Left lung (tissue), 10 donors: ENCODE results near the gene GBP2. TPM values are rescaled to one million over a fixed set of nuclear protein-coding genes. Genes with fewer than 3 reads are reported as not detected.
A peak's percentile ranks its signal among the peaks of the same experiment; 100 is the strongest.

Source experiments
- ATAC-seq: fragments of 200-7000 bp; cut with Tn5 transposase; one replicate; pipeline ENCODE4 v1.9.1; 2020; ENCODE audit warnings: moderate library complexity
- DNase-seq, 4 donors: peaks; one replicate each; pipeline ENCODE4 v3.0.0-alpha.2; 2013 to 2020
- H3K27ac ChIP-seq, 2 donors: fragments of 200-600 bp; sonication (generic) in 1 of 2; one replicate each; pipeline versions ENCODE4 v1.5.0 to v1.8.0; 2020 to 2021
- H3K27me3 ChIP-seq, 2 donors: fragments of 200-600 bp; sonication (generic) in 1 of 2; one replicate each; pipeline versions ENCODE4 v1.5.0 to v1.8.0; 2020 to 2021
- H3K36me3 ChIP-seq, 2 donors: fragments of 200-600 bp; sonication (generic) in 1 of 2; one replicate each; pipeline versions ENCODE4 v1.5.0 to v1.8.0; 2020 to 2021
- H3K4me1 ChIP-seq, 2 donors: fragments of 200-600 bp; one replicate each; pipeline ENCODE4 v1.8.0; 2021
- H3K4me3 ChIP-seq, 2 donors: fragments of 200-600 bp; sonication (generic) in 1 of 2; one replicate each; pipeline versions ENCODE4 v1.5.0 to v1.8.0; 2020 to 2021; ENCODE audit warnings: mild to moderate bottlenecking in 1 of 2
- H3K9me3 ChIP-seq, 2 donors: fragments of 200-600 bp; sonication (generic) in 1 of 2; one replicate each; pipeline versions ENCODE4 v1.5.0 to v1.8.0; 2020 to 2021
- CTCF ChIP-seq, 2 donors: fragments of 200-600 bp; sonication (generic) in 1 of 2; IDR thresholded peaks; one replicate each; pipeline versions ENCODE4 v1.5.0 to v1.8.0; 2021; ENCODE audit warnings: antibody characterized with exemption in 2 of 2
- intact Hi-C, 2 donors: fragments of 100-400 bp; cut with DNase I; formaldehyde crosslinking; loops; one replicate each; pipeline versions ENCODE4 v1.11.2 to v1.14.2; 2022
- polyA plus RNA-seq, 6 donors: library from polyadenylated mRNA; unstranded; fragments of 120-200 nt; gene quantifications; one replicate each; pipeline ENCODE4 v1.2.1, GENCODE V29; 2013; ENCODE audit not compliant: insufficient read length in 6 of 6
- total RNA-seq, 2 donors: library from RNA; stranded (reverse); fragmentation: NEBNext Ultra II Directional; extraction: Animal tissue kit (Norgen Biotek cat#: 25700); gene quantifications; one replicate each; pipeline ENCODE4 v1.2.1, GENCODE V29; 2021
- donor health status: DM: no; HTN: yes; CAD: no.
- donor health status: DM: no; HTN: no; CAD: no.

Gene GBP2
- total and polyA plus RNA-seq, 8 donors: 2.8 to 67.2 (median 5.7) TPM

- TF ChIP-seq CTCF (IDR thresholded peaks at IDR 0.05): no peak
- intact Hi-C loops: no loop called here
- Histone ChIP-seq H3K9me3 (no peaks in the 10 kb centered on the region), H3K4me1 (peaks cover 0 to 14% of the 10 kb centered on the region in 2 donors), H3K4me3 (peak overlapping the region in 1 of 2 donors; percentile 33), H3K36me3 (no peaks in the 10 kb centered on the region), H3K27me3 (no peaks in the 10 kb centered on the region), H3K27ac (peak overlapping the region in 1 of 2 donors; percentile 65)
- ATAC-seq: no peak
- no peak for DNase-seq
Observed at GRCh38 chr1:89070509-89070908, 55.4 kb downstream of the GBP2 start.

- intact Hi-C loops: no loop called here
- Histone ChIP-seq H3K36me3 (no peaks in the 10 kb centered on the region), H3K27ac (peak overlapping the region; percentile 35 to 65), H3K4me3 (peak overlapping the region; percentile 5 to 33), H3K27me3 (no peaks in the 10 kb centered on the region), H3K4me1 (peaks cover 0 to 17% of the 10 kb centered on the region in 2 donors), H3K9me3 (no peaks in the 10 kb centered on the region)
- no peak for ATAC-seq
- TF ChIP-seq CTCF (IDR thresholded peaks at IDR 0.05): no peak
- no peak for DNase-seq
Observed at GRCh38 chr1:89069951-89070350, 56.0 kb downstream of the GBP2 start.

GRCh38 chr1:89068291-89068690, 57.6 kb downstream of the GBP2 start:
- ATAC-seq (no peak), DNase-seq (no peak)
- TF ChIP-seq CTCF (IDR thresholded peaks at IDR 0.05): no peak
- intact Hi-C loops: no loop called here
- Histone ChIP-seq H3K36me3 (no peaks in the 10 kb centered on the region), H3K9me3 (no peaks in the 10 kb centered on the region), H3K4me3 (no peak overlapping the region), H3K27me3 (no peaks in the 10 kb centered on the region), H3K4me1 (peaks cover 3 to 23% of the 10 kb centered on the region in 2 donors), H3K27ac (no peak overlapping the region)

GRCh38 chr1:89065079-89065868, 60.6 kb downstream of the GBP2 start, which contains the start of gene GBP1:
GBP1 (minus strand) TSS chr1:89065208; CDS start chr1:89063234, 1,974 bp downstream.
- peak within 1 kb of the TSS; percentile 39 to 61 for H3K4me3 ChIP-seq
- DNase-seq: peak in 2 of 4 donors; percentile 76 to 85
- H3K27ac ChIP-seq: peak within 1 kb of the TSS; percentile 80 to 91
- H3K36me3 ChIP-seq: peaks cover 0 to 10% of the 10 kb centered on the region in 2 donors
- no peaks in the 10 kb centered on the region for H3K27me3 ChIP-seq
- no peaks in the 10 kb centered on the region for H3K9me3 ChIP-seq
- intact Hi-C loops: no loop called here
- H3K4me1 ChIP-seq: peaks cover 7 to 50% of the 10 kb centered on the region in 2 donors
- ATAC-seq: peak; percentile 93
- no peak for TF ChIP-seq CTCF (IDR thresholded peaks at IDR 0.05)

- H3K9me3 ChIP-seq: no peaks in the 10 kb centered on the region
- H3K4me3 ChIP-seq: peak overlapping the region; percentile 39 to 61
- intact Hi-C loops: no loop called here
- no peaks in the 10 kb centered on the region for H3K27me3 ChIP-seq
- peaks cover 7 to 48% of the 10 kb centered on the region in 2 donors for H3K4me1 ChIP-seq
- peak overlapping the region; percentile 80 to 91 for H3K27ac ChIP-seq
- DNase-seq (peak in 2 of 4 donors; percentile 20 to 29), ATAC-seq (peak; percentile 76)
- no peak for TF ChIP-seq CTCF (IDR thresholded peaks at IDR 0.05)
- H3K36me3 ChIP-seq: peaks cover 0 to 16% of the 10 kb centered on the region in 2 donors
Observed at GRCh38 chr1:89064632-89065031, 61.3 kb downstream of the GBP2 start.
